GM12872 (cell line): ENCODE measurements around the gene EIF1B.

Experiments used
- CTCF ChIP-seq: IDR thresholded peaks from 3 replicates; pipeline ENCODE4 v1.5.1; 2011; ENCODE audit warnings: low read depth, mild to moderate bottlenecking, low read length, moderate library complexity; ENCODE audit not compliant: insufficient read depth

Gene EIF1B

DNA sequence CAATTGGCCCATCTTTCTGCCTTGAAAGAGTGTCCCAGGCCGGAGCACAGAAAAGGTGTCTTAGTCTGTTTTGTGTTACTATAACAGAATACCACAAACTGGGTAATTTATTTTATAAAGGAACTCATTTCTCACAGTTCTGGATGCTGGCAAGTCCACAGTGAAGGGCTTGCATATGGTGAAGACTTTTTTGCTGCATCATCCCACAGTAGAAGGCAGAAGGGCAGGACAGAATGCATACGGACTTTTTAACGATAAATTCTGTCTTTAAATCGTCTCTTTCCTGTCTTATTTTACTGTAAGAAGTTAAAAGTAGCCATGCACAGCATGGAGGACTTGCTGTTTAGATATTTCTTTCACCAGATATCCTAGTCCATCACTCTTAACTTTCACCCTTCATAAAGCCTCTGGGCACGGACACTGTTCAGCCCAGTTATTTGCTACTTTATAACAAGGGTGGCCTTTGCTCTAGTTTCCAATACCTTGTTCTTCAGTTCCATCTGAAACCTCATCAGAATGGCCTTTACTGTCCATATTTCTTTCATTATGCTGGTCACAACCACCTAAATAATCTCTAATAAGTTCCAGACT is 10.3 kb upstream of the EIF1B start:
- TF ChIP-seq CTCF, result no peak

DNA sequence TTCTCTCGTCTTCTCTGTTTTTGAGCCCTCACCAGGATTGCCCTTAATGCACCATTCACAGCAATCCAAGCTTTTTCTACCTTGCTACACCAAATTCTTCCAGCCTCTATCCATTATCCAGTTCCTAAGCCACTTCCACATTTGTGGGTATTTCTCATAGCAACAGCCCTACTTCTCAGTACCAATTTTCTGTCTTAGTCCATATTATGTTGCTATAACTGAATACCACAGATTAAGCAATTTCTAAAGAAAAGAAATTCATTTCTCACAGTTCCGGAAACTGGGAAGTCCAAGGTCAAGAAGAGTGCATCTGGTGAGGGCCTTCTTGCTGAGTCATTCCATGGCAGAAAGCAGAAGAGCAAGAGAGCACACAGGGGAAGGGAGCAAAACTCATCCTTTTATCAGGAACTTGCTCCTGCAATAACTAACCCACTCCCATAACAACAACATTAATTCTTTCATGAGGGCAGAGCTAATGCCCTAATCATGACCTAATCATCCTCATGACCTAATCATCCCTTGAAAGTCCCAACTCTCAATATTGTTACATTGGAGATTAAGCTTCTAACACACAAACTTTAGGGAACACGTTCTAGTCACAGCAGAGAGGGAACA is 9.7 kb upstream of the EIF1B start:
- TF ChIP-seq CTCF, result no peak

DNA sequence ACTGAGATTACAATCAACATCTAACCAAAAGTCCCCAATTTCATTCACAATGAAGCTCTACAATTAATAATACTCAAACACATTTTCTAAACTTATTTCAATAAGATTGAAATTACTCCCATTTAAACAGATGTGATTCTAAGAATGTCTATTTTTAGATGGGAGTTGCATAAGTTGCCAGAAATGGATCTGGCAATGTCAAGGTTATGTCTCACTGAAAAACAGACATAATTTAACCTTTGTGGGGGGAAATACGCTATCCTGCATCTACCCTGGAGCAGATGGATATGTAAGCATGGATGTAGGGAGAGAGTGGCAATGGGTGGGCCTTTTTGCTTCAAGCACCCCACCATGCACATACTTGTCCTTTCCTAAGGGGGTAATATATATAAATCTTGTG is 6.7 kb upstream of the EIF1B start:
- TF ChIP-seq CTCF, result no peak

- no peak for TF ChIP-seq CTCF
Observed at GRCh38 chr3:40304352-40304751, 5.2 kb upstream of the EIF1B start.

GRCh38 chr3:40306336-40306735 is 3.2 kb upstream of the EIF1B start:
- no peak for TF ChIP-seq CTCF

- no peak for TF ChIP-seq CTCF
Observed at GRCh38 chr3:40307176-40307575, 2.3 kb upstream of the EIF1B start.

DNA sequence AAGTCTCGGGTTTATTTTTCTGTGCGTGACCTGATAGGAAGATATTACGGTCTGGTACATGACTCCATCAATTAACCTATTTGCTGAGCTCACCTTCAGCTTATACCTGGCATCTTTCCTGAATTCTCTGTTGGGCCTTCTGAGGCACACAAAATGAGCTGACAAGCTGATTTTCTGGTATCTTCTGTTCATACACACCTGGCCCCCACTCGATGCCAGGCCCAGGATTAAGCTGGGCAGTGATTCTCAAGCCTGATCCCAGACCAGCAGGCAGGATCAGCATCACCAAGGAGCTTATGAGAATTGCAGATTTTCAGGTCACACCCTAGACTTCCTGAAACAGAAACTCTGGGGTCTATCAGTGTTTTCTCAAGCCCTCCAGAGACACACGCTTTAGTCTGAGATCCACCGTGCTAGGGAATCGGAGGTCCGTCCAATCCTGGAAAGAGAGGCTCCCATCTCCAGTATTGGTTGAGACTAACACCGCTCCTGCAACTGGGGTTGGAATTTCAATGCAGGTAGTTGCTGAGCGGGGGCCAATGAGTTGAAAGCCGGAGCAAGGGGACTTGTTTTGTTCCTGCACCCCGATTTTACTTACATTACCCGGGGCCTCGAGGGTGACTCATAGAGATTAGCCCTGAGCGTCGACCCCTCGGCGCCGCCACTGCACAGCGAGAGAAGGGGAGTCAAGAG is 636 bp upstream of the EIF1B start:
- TF ChIP-seq CTCF, result no peak
